Fibroblast of villous mesenchyme (primary cell): ENCODE measurements around the gene TMPRSS6. TPM values are rescaled to one million over a fixed set of nuclear protein-coding genes. Genes with fewer than 3 reads are reported as not detected.

Experiments
- DNase-seq: peaks from one replicate; pipeline ENCODE4 v3.0.0-alpha.2; 2010; ENCODE audit warnings: low read depth
- H3K4me3 ChIP-seq: 2 replicates; pipeline ENCODE4 v1.5.1; 2011; ENCODE audit warnings: low read depth, mild to moderate bottlenecking, low read length
- total RNA-seq: library from RNA; depleted of rRNA; stranded (reverse); fragments of >200 nt; gene quantifications from 2 replicates; pipeline ENCODE4 v1.2.3, GENCODE V29; 2012
- TF ChIP-seq, protein P1 (sequence below): IDR thresholded peaks from 2 replicates; pipeline ENCODE4 v1.5.1; 2012; ENCODE audit warnings: low read depth, mild to moderate bottlenecking, low read length; ENCODE audit not compliant: insufficient read depth

The TMPRSS6 gene
- total RNA-seq, 1 donor = not detected

- no peak for DNase-seq
- TF ChIP-seq, protein P1, sequence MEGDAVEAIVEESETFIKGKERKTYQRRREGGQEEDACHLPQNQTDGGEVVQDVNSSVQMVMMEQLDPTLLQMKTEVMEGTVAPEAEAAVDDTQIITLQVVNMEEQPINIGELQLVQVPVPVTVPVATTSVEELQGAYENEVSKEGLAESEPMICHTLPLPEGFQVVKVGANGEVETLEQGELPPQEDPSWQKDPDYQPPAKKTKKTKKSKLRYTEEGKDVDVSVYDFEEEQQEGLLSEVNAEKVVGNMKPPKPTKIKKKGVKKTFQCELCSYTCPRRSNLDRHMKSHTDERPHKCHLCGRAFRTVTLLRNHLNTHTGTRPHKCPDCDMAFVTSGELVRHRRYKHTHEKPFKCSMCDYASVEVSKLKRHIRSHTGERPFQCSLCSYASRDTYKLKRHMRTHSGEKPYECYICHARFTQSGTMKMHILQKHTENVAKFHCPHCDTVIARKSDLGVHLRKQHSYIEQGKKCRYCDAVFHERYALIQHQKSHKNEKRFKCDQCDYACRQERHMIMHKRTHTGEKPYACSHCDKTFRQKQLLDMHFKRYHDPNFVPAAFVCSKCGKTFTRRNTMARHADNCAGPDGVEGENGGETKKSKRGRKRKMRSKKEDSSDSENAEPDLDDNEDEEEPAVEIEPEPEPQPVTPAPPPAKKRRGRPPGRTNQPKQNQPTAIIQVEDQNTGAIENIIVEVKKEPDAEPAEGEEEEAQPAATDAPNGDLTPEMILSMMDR = no peak
- H3K4me3 ChIP-seq = no peak overlapping the region
Measured at GRCh38 chr22:37024339-37025157, 85.0 kb downstream of the TMPRSS6 start.

DNA sequence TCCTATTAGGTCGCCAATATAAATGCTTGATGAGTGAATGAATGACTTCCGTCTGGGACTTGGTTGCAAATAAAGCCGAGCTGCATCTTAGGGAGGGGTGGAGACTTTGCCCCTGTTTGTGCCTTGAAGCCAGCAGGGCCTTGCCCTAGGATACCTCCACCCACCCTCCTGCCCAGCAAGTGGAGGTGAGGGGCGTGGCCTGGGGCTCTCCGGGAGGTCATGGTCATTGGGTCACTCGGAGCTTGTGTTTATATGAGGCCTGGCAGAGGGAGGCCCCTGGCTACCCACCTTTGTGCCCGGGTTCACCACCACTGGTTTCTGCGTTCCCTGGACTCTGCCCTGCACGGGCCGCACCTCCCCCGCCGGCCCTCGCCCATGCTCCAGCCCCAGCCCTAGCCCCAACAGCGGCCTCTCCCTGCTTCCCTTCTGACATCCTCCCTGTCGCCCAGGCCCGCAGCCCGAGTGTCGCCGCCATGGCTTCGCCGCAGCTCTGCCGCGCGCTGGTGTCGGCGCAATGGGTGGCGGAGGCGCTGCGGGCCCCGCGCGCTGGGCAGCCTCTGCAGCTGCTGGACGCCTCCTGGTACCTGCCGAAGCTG, 85.7 kb downstream of the TMPRSS6 start:
- DNase-seq = no peak
- TF ChIP-seq, protein P1 = no peak

DNA sequence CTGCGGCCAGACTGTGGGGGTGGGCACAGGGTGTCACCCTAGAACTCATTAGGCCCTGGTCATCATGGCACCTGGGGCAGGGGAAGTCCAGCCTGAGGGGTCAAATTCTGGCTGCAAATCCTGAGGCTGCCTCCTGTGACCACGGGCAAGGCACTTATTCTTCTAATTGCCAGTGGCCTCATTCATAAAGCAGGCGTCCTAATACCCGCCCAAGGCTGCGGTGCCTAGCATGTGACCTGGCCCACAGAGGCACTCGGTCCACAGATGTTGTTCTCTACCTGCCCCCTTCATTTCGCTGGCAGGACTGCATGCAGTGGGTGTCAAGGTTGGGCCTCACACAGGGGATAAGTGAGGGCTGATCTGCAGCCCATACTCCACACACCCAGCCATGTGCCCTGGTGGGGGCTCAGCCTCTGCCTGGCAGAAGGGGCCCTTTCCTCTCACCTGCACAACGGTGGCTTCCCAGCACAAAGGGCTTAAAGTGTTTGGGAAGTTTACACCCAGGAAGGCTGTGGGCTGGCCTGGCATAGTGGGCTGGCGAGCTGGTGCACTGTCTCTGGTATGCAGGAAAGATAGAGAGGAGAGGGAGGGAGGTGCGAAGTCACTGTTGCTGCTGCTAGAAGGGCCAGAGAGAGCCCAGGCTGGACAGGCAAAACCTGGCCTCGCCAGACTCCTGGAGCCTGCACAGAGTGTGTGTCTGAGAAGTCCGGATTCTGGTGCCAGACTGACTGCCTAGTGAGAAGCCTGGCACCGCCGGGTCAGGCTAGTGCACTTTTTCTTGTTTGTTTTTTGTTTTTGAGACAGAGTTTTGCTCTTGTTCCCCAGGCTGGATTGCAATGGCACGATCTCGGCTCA, 86.8 kb downstream of the TMPRSS6 start:
- TF ChIP-seq, protein P1 = no peak
- no peak overlapping the region for H3K4me3 ChIP-seq
- DNase-seq = no peak

More for the DNA sequence above, 85.7 kb downstream of the TMPRSS6 start:
- H3K4me3 ChIP-seq = no peak overlapping the region

GRCh38 chr22:37021710-37022482, 87.6 kb downstream of the TMPRSS6 start:
- TF ChIP-seq, protein P1 = peak; percentile 79
- peak; percentile 50 for DNase-seq
- H3K4me3 ChIP-seq = no peak overlapping the region

DNA sequence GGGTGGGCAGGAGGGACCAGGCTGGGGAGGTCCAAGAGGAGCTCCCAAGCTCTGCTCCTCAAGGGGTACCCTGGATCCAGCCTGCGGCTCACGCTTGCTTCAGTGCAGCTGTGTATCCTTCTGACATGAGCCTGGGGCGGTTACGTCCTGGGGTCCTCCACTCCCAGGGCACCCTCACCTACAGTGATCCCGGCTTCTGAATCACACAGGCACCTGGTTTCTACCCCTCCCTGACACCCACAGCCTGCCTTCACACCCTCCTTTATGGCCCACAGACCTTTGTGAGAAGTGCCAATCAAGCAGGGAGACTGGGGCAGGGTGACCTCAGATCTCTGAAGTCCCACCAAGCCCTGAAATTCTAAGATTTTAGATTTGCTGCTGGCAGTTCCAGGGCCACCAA, 88.5 kb downstream of the TMPRSS6 start:
- TF ChIP-seq, protein P1 = no peak
- H3K4me3 ChIP-seq = no peak overlapping the region
- DNase-seq = no peak

DNA sequence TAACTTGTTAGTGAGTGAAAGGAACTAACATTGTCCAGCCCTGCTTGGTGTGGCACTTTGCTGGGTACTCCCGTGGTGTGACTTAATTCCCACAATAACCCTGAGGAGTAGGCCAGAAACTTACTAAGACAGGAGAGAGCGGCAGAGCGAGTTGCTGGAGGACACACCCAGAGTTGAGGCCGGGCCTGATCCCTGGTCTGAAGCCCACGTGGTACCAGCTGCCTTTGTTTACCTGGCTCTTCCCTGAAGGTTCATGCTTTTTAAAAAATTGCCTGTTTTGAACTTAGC, 89.4 kb downstream of the TMPRSS6 start:
- peak; percentile 51 for DNase-seq
- TF ChIP-seq, protein P1 = no peak

More for the DNA sequence above, 89.4 kb downstream of the TMPRSS6 start:
- H3K4me3 ChIP-seq = peak overlapping the region; percentile 86
